Heart right ventricle (tissue), 16 donors: ENCODE data around the gene TAPT1. TPM values are rescaled to one million over a fixed set of nuclear protein-coding genes. Genes with fewer than 3 reads are reported as not detected.
A peak's percentile ranks its signal among the peaks of the same experiment; 100 is the strongest.

Source experiments
- ATAC-seq, 8 donors: fragments of 200-7000 bp; cut with Tn5 transposase; one replicate each; pipeline ENCODE4 v1.9.1; 2020; ENCODE audit warnings: mild to moderate bottlenecking in 8 of 8, moderate library complexity in 8 of 8, moderate number of reproducible peaks in 1 of 8
- DNase-seq, 2 donors: peaks; one replicate each; pipeline ENCODE4 v3.0.0-alpha.2; 2020
- H3K27ac ChIP-seq, 10 donors: fragments of 200-600 bp; sonication (generic) in 2 of 10; one replicate each; pipeline versions ENCODE4 v1.5.0 to v1.8.0; 2020 to 2022; ENCODE audit warnings: mild to moderate bottlenecking in 3 of 10
- H3K27me3 ChIP-seq, 7 donors: fragments of 200-600 bp; one replicate each; pipeline ENCODE4 v1.8.0; 2021 to 2022; ENCODE audit warnings: mild to moderate bottlenecking in 2 of 7
- H3K36me3 ChIP-seq, 9 donors: fragments of 200-600 bp; sonication (generic) in 1 of 9; one replicate each; pipeline versions ENCODE4 v1.5.0 to v1.8.0; 2020 to 2022; ENCODE audit warnings: mild to moderate bottlenecking in 2 of 9
- H3K4me1 ChIP-seq, 9 donors: fragments of 200-600 bp; sonication (generic) in 1 of 9; one replicate each; pipeline versions ENCODE4 v1.5.0 to v1.8.0; 2020 to 2022; ENCODE audit warnings: mild to moderate bottlenecking in 4 of 9
- H3K4me3 ChIP-seq, 10 donors: fragments of 200-600 bp; sonication (generic) in 2 of 10; one replicate each; pipeline versions ENCODE4 v1.5.0 to v1.8.0; 2020 to 2022; ENCODE audit warnings: mild to moderate bottlenecking in 7 of 10, moderate library complexity in 2 of 10
- H3K9me3 ChIP-seq, 11 donors: fragments of 200-600 bp in 10 of 11; sonication (generic) in 2 of 11; one replicate each; pipeline versions ENCODE4 v1.5.0 to v1.8.0; 2013 to 2022; ENCODE audit warnings: mild to moderate bottlenecking in 2 of 11, control low read depth in 1 of 11, moderate library complexity in 1 of 11
- CTCF ChIP-seq, 9 donors: fragments of 200-600 bp; sonication (generic) in 2 of 9; IDR thresholded peaks; one replicate each; pipeline versions ENCODE4 v1.5.0 to v1.8.0; 2021 to 2022; ENCODE audit warnings: antibody characterized with exemption in 9 of 9, mild to moderate bottlenecking in 5 of 9, moderate library complexity in 1 of 9
- WGBS, 2 donors: extraction: QIAGEN DNeasy Blood & Tissue Kit; methylation state at CpG; one replicate each; pipeline ENCODE4 v1.1.7; 2013; ENCODE audit warnings: inconsistent platforms in 1 of 2; 5-methylcytosine and 5-hydroxymethylcytosine counted together
- intact Hi-C, 10 donors: fragments of 100-400 bp; cut with DNase I; formaldehyde crosslinking; loops; one replicate each; pipeline versions ENCODE4 v1.11.1 to v1.14.2; 2022
- polyA plus RNA-seq, 2 donors: library from polyadenylated mRNA; stranded (reverse); fragments of 200-250 nt; gene quantifications; one replicate each; pipeline ENCODE4 v1.2.3, GENCODE V29; 2013
- total RNA-seq, 10 donors: library from RNA; stranded (reverse); fragmentation: NEBNext Ultra II Directional in 3 of 10; extraction: Animal tissue kit (Norgen Biotek cat#: 25700) in 3 of 10; gene quantifications; one replicate each; pipeline versions ENCODE4 v1.2.1 to v1.2.4, GENCODE V29; 2021 to 2023
- donor health status: Arrhythmogenic right ventricular cardiomyopathy.
- donor health status: ischemic (EF 13 %, LVEDD 7.1; RV severe dilation, severe dysfunction).
- donor health status: healthy with polysubstance abuse.
- donor health status: DM: no; HTN: yes; CAD: no.
- donor health status: DM: no; HTN: no; CAD: no.
- donor health status: ischemic (EF 25% LVEDD 6.9; RV normal size, moderate dysfunction).
- donor health status: ischemic (EF 25% LVEDD 5.7; RV mildly dilated, moderate dysfunction).
- donor health status: healthy.
- donor health status: DM: yes; HTN: yes; CAD: no.
- donor health status: Ischemic cardiomyopathy.
- donor health status: ischemic (EF 35%, LVEDD 5.7; RV mildly dilated, moderate dysfunction).
- donor health status: nonischemic (EF 11% LVEDD 7.7; RV severe dilation, severe dysfunction).
- donor health status: DM: yes; HTN: yes; CAD: no.
- donor health status: PGD.
- donor health status: ischemic (EF 29% LVEDD 5.4; RV normal size, mild dysfunction).
- donor health status: nonischemic (EF 23%, LVEDD 6.1; RV moderate dilation, normal function).

The TAPT1 gene
- total and polyA plus RNA-seq, 12 donors: 14.3 to 44.8 (median 35.6) TPM

DNA sequence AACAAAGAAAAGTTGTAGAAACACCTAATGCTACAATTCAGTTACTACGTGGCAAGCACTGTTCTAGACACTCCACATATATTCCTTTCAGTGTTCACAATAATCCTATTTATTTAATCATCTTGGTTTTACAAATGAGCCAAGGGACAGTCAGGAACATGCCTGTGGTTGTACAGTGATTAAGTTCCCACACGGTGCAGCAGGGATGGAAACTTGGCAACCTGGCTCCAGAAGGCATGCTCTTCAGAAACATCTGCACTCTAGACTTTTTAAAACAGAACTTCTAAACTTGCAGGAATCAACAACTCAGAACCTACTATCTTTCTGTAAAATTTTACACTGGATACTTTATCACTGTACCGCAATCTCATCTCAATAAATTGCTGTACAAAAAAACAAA lies 32.1 kb downstream of the TAPT1 start:
- 51 to 54% methylated on average over 3 of the region's 3 CpGs for WGBS, 2 donors

GRCh38 chr4:16192631-16193518 lies 33.4 kb downstream of the TAPT1 start:
- no peak for DNase-seq
- ATAC-seq: no peak
- H3K9me3 ChIP-seq: no peaks in the 10 kb centered on the region
- intact Hi-C loops: loop anchor here in 2 of 10 donors (10.0 kb wide), 2 partner anchors 72 to 168 kb away; no protein-coding TSS in a partner anchor
- no peak overlapping the region for H3K4me3 ChIP-seq
- peaks cover 0 to 43% (median 26%) of the 10 kb centered on the region in 9 donors for H3K36me3 ChIP-seq
- TF ChIP-seq CTCF (IDR thresholded peaks at IDR 0.05): no peak
- WGBS, 2 donors: 79 to 83% methylated on average over 5 of the region's 5 CpGs
- peaks cover 0 to 53% (median 42%) of the 10 kb centered on the region in 9 donors for H3K4me1 ChIP-seq
- H3K27me3 ChIP-seq: no peaks in the 10 kb centered on the region
- peak overlapping the region in 1 of 10 donors; percentile 21 for H3K27ac ChIP-seq

More for the DNA sequence above, 32.1 kb downstream of the TAPT1 start:
- ATAC-seq (peak in 6 of 8 donors; percentile 45 to 78 (median 70)), DNase-seq (peak in 1 of 2 donors; percentile 34)
- no peak for TF ChIP-seq CTCF (IDR thresholded peaks at IDR 0.05)
- Histone ChIP-seq H3K27me3 (no peaks in the 10 kb centered on the region), H3K27ac (peak overlapping the region in 1 of 10 donors; percentile 7), H3K4me3 (no peak overlapping the region), H3K4me1 (peaks cover 0 to 65% (median 55%) of the 10 kb centered on the region in 9 donors), H3K36me3 (peaks cover 0 to 30% (median 21%) of the 10 kb centered on the region in 9 donors), H3K9me3 (no peaks in the 10 kb centered on the region)
- intact Hi-C loops: loop anchor here in 3 of 10 donors (2.0 to 10.0 kb wide), 3 partner anchors 71 to 169 kb away; no protein-coding TSS in a partner anchor

DNA sequence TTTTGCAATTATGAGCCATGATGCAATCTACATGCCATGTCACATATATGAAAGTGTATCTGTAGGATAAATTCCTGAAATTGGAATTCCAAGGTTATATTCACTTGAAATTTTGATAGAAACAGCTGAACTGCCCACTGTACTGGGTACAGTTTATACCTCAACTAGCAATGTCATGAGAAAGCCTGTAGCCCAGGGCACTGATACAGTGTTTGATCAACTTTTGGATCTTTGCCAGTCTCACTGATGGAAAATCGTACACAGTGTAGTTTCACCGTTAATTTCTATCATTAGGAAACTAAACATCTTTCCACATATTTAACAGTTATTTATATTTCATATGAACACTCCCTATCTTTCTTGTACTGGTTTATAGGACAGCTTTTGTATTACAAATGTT lies 34.2 kb downstream of the TAPT1 start:
- WGBS, 2 donors: 62 to 70% methylated on average over 2 of the region's 2 CpGs

More for the DNA sequence above, 34.2 kb downstream of the TAPT1 start:
- Histone ChIP-seq H3K4me3 (no peak overlapping the region), H3K9me3 (no peaks in the 10 kb centered on the region), H3K4me1 (peaks cover 0 to 45% (median 34%) of the 10 kb centered on the region in 9 donors), H3K36me3 (peaks cover 0 to 52% (median 26%) of the 10 kb centered on the region in 9 donors), H3K27ac (no peak overlapping the region), H3K27me3 (no peaks in the 10 kb centered on the region)
- intact Hi-C loops: loop anchor here in 2 of 10 donors (10.0 kb wide), 2 partner anchors 73 to 167 kb away; no protein-coding TSS in a partner anchor
- TF ChIP-seq CTCF (IDR thresholded peaks at IDR 0.05): no peak
- DNase-seq (no peak), ATAC-seq (no peak)
